PC-3 (cell line): ENCODE measurements around the gene CLP1.

Experiments used
- CTCF ChIP-seq: fragments of 300-600 bp; sonication (generic); conservative IDR thresholded peaks from 2 replicates; pipeline ENCODE4 v1.5.1; 2017; ENCODE audit warnings: antibody characterized with exemption, low read depth, mild to moderate bottlenecking, low read length
- EZH2 ChIP-seq: fragments of 300-600 bp; sonication (generic); IDR thresholded peaks from one replicate; pipeline ENCODE4 v1.6.1; 2017; ENCODE audit warnings: antibody characterized with exemption, mild to moderate bottlenecking, low read length; ENCODE audit not compliant: unreplicated experiment

DNA sequence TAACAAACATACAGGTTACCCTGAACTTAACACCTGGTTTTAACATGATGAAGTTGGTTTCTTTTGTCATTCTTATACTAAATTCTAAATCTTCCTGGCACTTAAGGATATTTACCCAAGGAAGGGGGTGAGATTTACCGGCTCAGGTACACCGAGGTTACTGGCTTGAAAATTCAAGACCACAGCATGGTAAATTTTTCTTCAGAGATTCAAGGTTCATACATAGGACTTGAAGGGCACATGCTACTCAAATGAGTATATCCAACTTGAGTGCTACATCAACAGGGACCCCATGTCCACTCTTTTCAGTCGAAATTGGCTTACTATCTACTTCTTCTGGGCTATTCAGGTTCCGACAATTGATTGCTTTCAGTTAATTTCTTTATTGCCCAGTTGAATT lies 47.4 kb upstream of the CLP1 start:
- TF ChIP-seq EZH2, result no peak
- no peak for TF ChIP-seq CTCF
